DMS153 (cell line): ENCODE measurements around the gene C3orf33.
A peak's percentile ranks its signal among the peaks of the same experiment; 100 is the strongest.
"Not testable (repeated sequence)": the region's sequence is repeated elsewhere in the genome, so short reads cannot be mapped to it uniquely, and the experiment has no call there.

ENCODE experiments used
- DNase-seq: peaks from one replicate; lab custom pipeline; 2025; lab: John Stamatoyannopoulos, UW

The C3orf33 gene

GRCh38 chr3:155805802-155806618 is at the start of gene C3orf33:
Gene C3orf33 (minus strand): TSS chr3:155806278. CDS start chr3:155806252, 26 bp downstream.
- DNase-seq, result peak; percentile 35

- DNase-seq, result peak; percentile 98
These were observed 48.3 kb upstream of the C3orf33 start, which contains the start of gene SLC33A1 for GRCh38 chr3:155854141-155854940. Gene SLC33A1 (minus strand): TSS chr3:155854427. CDS start chr3:155853997, 430 bp downstream.

- DNase-seq, result no peak
These were observed 47.4 kb upstream of the C3orf33 start for GRCh38 chr3:155853214-155854140.

- DNase-seq, result no peak
These were observed 46.3 kb upstream of the C3orf33 start for GRCh38 chr3:155852341-155852740.

GRCh38 chr3:155849404-155849803 is 43.3 kb upstream of the C3orf33 start:
- DNase-seq, result not testable (repeated sequence)

GRCh38 chr3:155847993-155848392 is 41.9 kb upstream of the C3orf33 start:
- no peak for DNase-seq

- no peak for DNase-seq
These were observed 40.0 kb upstream of the C3orf33 start for GRCh38 chr3:155846119-155846518.

- no peak for DNase-seq
These were observed 37.5 kb upstream of the C3orf33 start for GRCh38 chr3:155843569-155843968.

GRCh38 chr3:155835341-155836071 is 29.4 kb upstream of the C3orf33 start:
- DNase-seq, result no peak

GRCh38 chr3:155828490-155829098 is 22.5 kb upstream of the C3orf33 start:
- DNase-seq, result not testable (repeated sequence)

GRCh38 chr3:155815030-155815545 is 9.0 kb upstream of the C3orf33 start:
- no peak for DNase-seq

- not testable (repeated sequence) for DNase-seq
These were observed 7.1 kb upstream of the C3orf33 start for GRCh38 chr3:155813224-155813623.

- DNase-seq, result no peak
These were observed 3.1 kb upstream of the C3orf33 start for GRCh38 chr3:155809181-155809580.

- DNase-seq, result no peak
These were observed 1.7 kb upstream of the C3orf33 start for GRCh38 chr3:155807823-155808222.

- no peak for DNase-seq
These were observed 775 bp downstream of the C3orf33 start for GRCh38 chr3:155805204-155805801.

GRCh38 chr3:155804323-155804722 is 1.8 kb downstream of the C3orf33 start:
- no peak for DNase-seq

- no peak for DNase-seq
These were observed 13.5 kb downstream of the C3orf33 start for GRCh38 chr3:155792532-155792931.

GRCh38 chr3:155791190-155791589 is 14.9 kb downstream of the C3orf33 start:
- no peak for DNase-seq

- DNase-seq, result no peak
These were observed 15.7 kb downstream of the C3orf33 start for GRCh38 chr3:155790272-155790925.
